Measurements from ENCODE around the gene PTGR2.

DNA sequence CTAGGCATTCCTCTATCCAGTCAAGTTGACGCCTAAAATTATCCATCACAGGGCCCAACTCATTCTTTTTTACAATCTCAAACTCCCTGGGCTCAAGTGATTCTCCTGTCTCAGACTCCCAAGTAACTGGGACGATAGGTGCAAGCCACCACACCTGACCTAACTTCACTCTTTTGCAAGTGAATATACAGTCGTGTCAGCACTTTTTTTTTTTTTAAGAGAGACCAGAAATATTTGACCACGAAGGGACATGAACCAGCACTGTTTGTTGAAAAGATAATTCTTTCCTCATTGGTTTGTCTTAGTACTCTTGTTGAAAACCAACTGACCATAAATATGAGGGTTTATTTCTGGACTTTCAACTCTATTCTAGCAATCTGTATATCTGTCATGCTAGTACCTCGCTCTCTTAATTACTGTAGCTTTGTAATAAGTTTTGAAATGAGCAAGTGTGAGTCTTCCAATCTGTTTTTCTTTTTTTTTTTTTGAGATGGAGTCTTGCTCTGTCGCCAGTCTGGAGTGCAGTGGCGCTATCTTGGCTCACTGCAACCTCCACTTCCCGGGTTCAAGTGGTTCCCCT is 14.0 kb downstream of the PTGR2 start:
- TF ChIP-seq EGR1 (IDR thresholded peaks at IDR 0.05) (no peak), RAD21 (IDR thresholded peaks at IDR 0.05; ENCODE audit: low read depth) (no peak), YY1 (IDR thresholded peaks at IDR 0.05; ENCODE audit: low read depth) (no peak), MAX (IDR thresholded peaks at IDR 0.05) (no peak), EP300 (IDR thresholded peaks at IDR 0.05; ENCODE audit: borderline replicate concordance) (no peak), TCF12 (IDR thresholded peaks at IDR 0.05; ENCODE audit: low read depth) (no peak), USF1 (IDR thresholded peaks at IDR 0.05) (no peak), CEBPB (IDR thresholded peaks at IDR 0.05) (no peak), TAF1 (IDR thresholded peaks at IDR 0.05; ENCODE audit: low read depth) (no peak), CREB1 (IDR thresholded peaks at IDR 0.05; ENCODE audit: low read depth) (no peak), TEAD4 (IDR thresholded peaks at IDR 0.05) (no peak), NFIC (IDR thresholded peaks at IDR 0.05) (no peak)
- TF ChIP-seq, protein P1, sequence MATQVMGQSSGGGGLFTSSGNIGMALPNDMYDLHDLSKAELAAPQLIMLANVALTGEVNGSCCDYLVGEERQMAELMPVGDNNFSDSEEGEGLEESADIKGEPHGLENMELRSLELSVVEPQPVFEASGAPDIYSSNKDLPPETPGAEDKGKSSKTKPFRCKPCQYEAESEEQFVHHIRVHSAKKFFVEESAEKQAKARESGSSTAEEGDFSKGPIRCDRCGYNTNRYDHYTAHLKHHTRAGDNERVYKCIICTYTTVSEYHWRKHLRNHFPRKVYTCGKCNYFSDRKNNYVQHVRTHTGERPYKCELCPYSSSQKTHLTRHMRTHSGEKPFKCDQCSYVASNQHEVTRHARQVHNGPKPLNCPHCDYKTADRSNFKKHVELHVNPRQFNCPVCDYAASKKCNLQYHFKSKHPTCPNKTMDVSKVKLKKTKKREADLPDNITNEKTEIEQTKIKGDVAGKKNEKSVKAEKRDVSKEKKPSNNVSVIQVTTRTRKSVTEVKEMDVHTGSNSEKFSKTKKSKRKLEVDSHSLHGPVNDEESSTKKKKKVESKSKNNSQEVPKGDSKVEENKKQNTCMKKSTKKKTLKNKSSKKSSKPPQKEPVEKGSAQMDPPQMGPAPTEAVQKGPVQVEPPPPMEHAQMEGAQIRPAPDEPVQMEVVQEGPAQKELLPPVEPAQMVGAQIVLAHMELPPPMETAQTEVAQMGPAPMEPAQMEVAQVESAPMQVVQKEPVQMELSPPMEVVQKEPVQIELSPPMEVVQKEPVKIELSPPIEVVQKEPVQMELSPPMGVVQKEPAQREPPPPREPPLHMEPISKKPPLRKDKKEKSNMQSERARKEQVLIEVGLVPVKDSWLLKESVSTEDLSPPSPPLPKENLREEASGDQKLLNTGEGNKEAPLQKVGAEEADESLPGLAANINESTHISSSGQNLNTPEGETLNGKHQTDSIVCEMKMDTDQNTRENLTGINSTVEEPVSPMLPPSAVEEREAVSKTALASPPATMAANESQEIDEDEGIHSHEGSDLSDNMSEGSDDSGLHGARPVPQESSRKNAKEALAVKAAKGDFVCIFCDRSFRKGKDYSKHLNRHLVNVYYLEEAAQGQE (IDR thresholded peaks at IDR 0.05; ENCODE audit: low read depth): no peak

Measured in Ishikawa (cell line).